Measurements from ENCODE around the gene DUSP22. TPM values are rescaled to one million over a fixed set of nuclear protein-coding genes. Genes with fewer than 3 reads are reported as not detected.

The DUSP22 gene
- total and polyA plus RNA-seq, 2 donors (not counting 1 experiment from before 2014, with no cell fraction given): 10.9 to 13.7 TPM

GRCh38 chr6:286681-287488, 5.4 kb upstream of the DUSP22 start:
- Histone ChIP-seq H3K4me2 (ENCODE audit: extremely low read depth, insufficient read depth, low read length) (no peak overlapping the region), H3K4me1 (ENCODE audit: control insufficient read depth, extremely low read depth, insufficient read depth, low read length) (no peaks in the 10 kb centered on the region), H3K9ac (ENCODE audit: insufficient read depth, low read length) (no peak overlapping the region), H3K36me3 (ENCODE audit: control insufficient read depth, insufficient read depth, low read length) (no peaks in the 10 kb centered on the region), H3K9me3 (ENCODE audit: control insufficient read depth, insufficient read depth, low read depth, low read length) (no peaks in the 10 kb centered on the region), H3K79me2 (ENCODE audit: control insufficient read depth, insufficient read depth, low read length) (no peaks in the 10 kb centered on the region), H4K20me1 (ENCODE audit: control insufficient read depth, extremely low read depth, insufficient read depth, low read length) (no peaks in the 10 kb centered on the region), H3K27me3 (ENCODE audit: control insufficient read depth, insufficient read depth, low read length) (peaks cover 7% of the 10 kb centered on the region), H3K4me3 (replicated peaks in 1 of 4; ENCODE audit: control extremely low read depth in 1 of 4, insufficient read depth in 1 of 4, low read depth in 3 of 4, low read length in 4 of 4) (no peak overlapping the region), H3K27ac (ENCODE audit: insufficient read depth, low read length) (no peak overlapping the region), H2AFZ (ENCODE audit: low read length) (no peak overlapping the region)
- no peak for DNase-seq (ENCODE audit: low read depth in 2 of 2)
- no peak for TF ChIP-seq CTCF (conservative IDR thresholded peaks at IDR 0.05 in 1 of 2, IDR thresholded peaks at IDR 0.05 in 1 of 2; ENCODE audit: low read depth in 1 of 2, low read length in 2 of 2)
- TF ChIP-seq EZH2 (IDR thresholded peaks at IDR 0.05; ENCODE audit: low read length, missing control alignments): no peak

GRCh38 chr6:287489-287860, 4.8 kb upstream of the DUSP22 start:
- H3K27me3 ChIP-seq (ENCODE audit: control insufficient read depth, insufficient read depth, low read length): peaks cover 7% of the 10 kb centered on the region
- no peak for DNase-seq (ENCODE audit: low read depth in 2 of 2)
- TF ChIP-seq EZH2 (IDR thresholded peaks at IDR 0.05; ENCODE audit: low read length, missing control alignments) (no peak), CTCF (conservative IDR thresholded peaks at IDR 0.05 in 1 of 2, IDR thresholded peaks at IDR 0.05 in 1 of 2; ENCODE audit: low read depth in 1 of 2, low read length in 2 of 2) (no peak)

GRCh38 chr6:288866-289265, 3.4 kb upstream of the DUSP22 start:
- H3K9me3 ChIP-seq (ENCODE audit: control insufficient read depth, insufficient read depth, low read depth, low read length): no peaks in the 10 kb centered on the region
- no peak for DNase-seq (ENCODE audit: low read depth in 2 of 2)
- H3K27me3 ChIP-seq (ENCODE audit: control insufficient read depth, insufficient read depth, low read length): peaks cover 7% of the 10 kb centered on the region
- TF ChIP-seq EZH2 (IDR thresholded peaks at IDR 0.05; ENCODE audit: low read length, missing control alignments): no peak
- no peak for TF ChIP-seq CTCF (conservative IDR thresholded peaks at IDR 0.05 in 1 of 2, IDR thresholded peaks at IDR 0.05 in 1 of 2; ENCODE audit: low read depth in 1 of 2, low read length in 2 of 2)
- H2AFZ ChIP-seq (ENCODE audit: low read length): no peak overlapping the region
- H3K4me3 ChIP-seq (replicated peaks in 1 of 4; ENCODE audit: control extremely low read depth in 1 of 4, insufficient read depth in 1 of 4, low read depth in 3 of 4, low read length in 4 of 4): no peak overlapping the region
- H3K27ac ChIP-seq (ENCODE audit: insufficient read depth, low read length): no peak overlapping the region
- no peaks in the 10 kb centered on the region for H3K79me2 ChIP-seq (ENCODE audit: control insufficient read depth, insufficient read depth, low read length)
- peaks cover 2% of the 10 kb centered on the region for H3K4me1 ChIP-seq (ENCODE audit: control insufficient read depth, extremely low read depth, insufficient read depth, low read length)
- H4K20me1 ChIP-seq (ENCODE audit: control insufficient read depth, extremely low read depth, insufficient read depth, low read length): no peaks in the 10 kb centered on the region
- no peaks in the 10 kb centered on the region for H3K36me3 ChIP-seq (ENCODE audit: control insufficient read depth, insufficient read depth, low read length)
- H3K9ac ChIP-seq (ENCODE audit: insufficient read depth, low read length): no peak overlapping the region
- no peak overlapping the region for H3K4me2 ChIP-seq (ENCODE audit: extremely low read depth, insufficient read depth, low read length)

More at GRCh38 chr6:287489-287860, 4.8 kb upstream of the DUSP22 start:
- H3K4me3 ChIP-seq (replicated peaks in 1 of 4; ENCODE audit: control extremely low read depth in 1 of 4, insufficient read depth in 1 of 4, low read depth in 3 of 4, low read length in 4 of 4): no peak overlapping the region
- H3K27ac ChIP-seq (ENCODE audit: insufficient read depth, low read length): no peak overlapping the region
- H4K20me1 ChIP-seq (ENCODE audit: control insufficient read depth, extremely low read depth, insufficient read depth, low read length): no peaks in the 10 kb centered on the region
- no peaks in the 10 kb centered on the region for H3K36me3 ChIP-seq (ENCODE audit: control insufficient read depth, insufficient read depth, low read length)
- no peak overlapping the region for H2AFZ ChIP-seq (ENCODE audit: low read length)
- no peaks in the 10 kb centered on the region for H3K9me3 ChIP-seq (ENCODE audit: control insufficient read depth, insufficient read depth, low read depth, low read length)
- H3K9ac ChIP-seq (ENCODE audit: insufficient read depth, low read length): no peak overlapping the region
- H3K79me2 ChIP-seq (ENCODE audit: control insufficient read depth, insufficient read depth, low read length): no peaks in the 10 kb centered on the region
- H3K4me2 ChIP-seq (ENCODE audit: extremely low read depth, insufficient read depth, low read length): no peak overlapping the region
- H3K4me1 ChIP-seq (ENCODE audit: control insufficient read depth, extremely low read depth, insufficient read depth, low read length): no peaks in the 10 kb centered on the region
